Transverse colon (tissue), 3 donors: ENCODE measurements around the gene NPR1.

Experiments used
- CTCF ChIP-seq, 5 experiments: fragments of 200-600 bp in 3 of 5; fragments of 450-650 bp in 2 of 5; sonication (generic) in 3 of 5; IDR thresholded peaks; 1 replicate in 2 of 5; 2 replicates in 3 of 5; pipeline ENCODE4 v1.5.1; 2016 to 2017; ENCODE audit warnings: antibody characterized with exemption in 5 of 5, inconsistent platforms in 3 of 5, mild to moderate bottlenecking in 2 of 5, moderate library complexity in 1 of 5
- POLR2A ChIP-seq: fragments of 450-650 bp; IDR thresholded peaks from one replicate; pipeline ENCODE4 v1.6.1; 2016; ENCODE audit warnings: antibody characterized with exemption, mild to moderate bottlenecking, moderate library complexity

GRCh38 chr1:153643100-153643499 is 35.4 kb upstream of the NPR1 start:
- no peak for TF ChIP-seq POLR2A
- no peak for TF ChIP-seq CTCF (IDR thresholded peaks at IDR 0.05)
